ENCODE data around the gene THEM4. TPM values are rescaled to one million over a fixed set of nuclear protein-coding genes. Genes with fewer than 3 reads are reported as not detected.

Gene THEM4
- total and polyA plus RNA-seq, 2 of the 8 experiments (the other 6 are each of a cell fraction or from before 2014, with no cell fraction given), result 9.9 to 11.2 TPM

GRCh38 chr1:151849871-151850270, 59.4 kb downstream of the THEM4 start:
- Histone ChIP-seq H3K27ac (ENCODE audit: low read depth, low read length) (no peak overlapping the region), H3K4me2 (ENCODE audit: insufficient read depth in 1 of 2, low read depth in 2 of 2, low read length in 2 of 2) (no peak overlapping the region), H3K9me3 (ENCODE audit: insufficient read depth in 2 of 2, low read depth in 1 of 2, low read length in 1 of 2) (no peaks in the 10 kb centered on the region), H2BK5ac (ENCODE audit: low read depth, low read length) (no peak overlapping the region), H3K23ac (ENCODE audit: insufficient read length) (no peak overlapping the region), H2AK5ac (ENCODE audit: low read depth, low read length) (no peak overlapping the region), H2BK15ac (ENCODE audit: low read length) (no peak overlapping the region), H2BK120ac (replicated peaks; ENCODE audit: low read depth, low read length) (no peak overlapping the region), H2BK20ac (ENCODE audit: low read length) (no peak overlapping the region), H2AFZ (ENCODE audit: low read length) (no peak overlapping the region), H3K4ac (replicated peaks; ENCODE audit: insufficient read length, low read depth, low read length) (no peak overlapping the region), H3K79me2 (ENCODE audit: control insufficient read depth in 1 of 2, insufficient read depth in 2 of 2, low read length in 2 of 2) (no peaks in the 10 kb centered on the region), H3K56ac (replicated peaks; ENCODE audit: insufficient read length, low read depth, low read length) (no peak overlapping the region), H3K14ac (ENCODE audit: insufficient read length) (no peak overlapping the region), H3K27me3 (replicated peaks in 1 of 4; ENCODE audit: control insufficient read depth in 3 of 4, extremely low read depth in 1 of 4, insufficient read depth in 3 of 4, low read length in 3 of 4) (no peaks in the 10 kb centered on the region), H2BK12ac (ENCODE audit: low read depth, low read length) (no peak overlapping the region), H3K36me3 (ENCODE audit: control insufficient read depth in 2 of 4, insufficient read depth in 4 of 4, low read length in 3 of 4) (no peaks in the 10 kb centered on the region), H3K4me1 (replicated peaks in 1 of 4; ENCODE audit: control insufficient read depth in 3 of 4, insufficient read depth in 4 of 4, low read length in 3 of 4) (peaks cover 6 to 11% (median 7%) of the 10 kb centered on the region in 4 experiments), H3K23me2 (ENCODE audit: low read depth, low read length) (0 out of 2 replicates have a peak, but pooled peaks cover 4% of the 10 kb centered on the region), H4K20me1 (replicated peaks in 1 of 2; ENCODE audit: control insufficient read depth in 1 of 2, insufficient read depth in 2 of 2, low read length in 2 of 2) (no peaks in the 10 kb centered on the region), H4K8ac (ENCODE audit: extremely low read depth, insufficient read depth, low read length) (no peak overlapping the region), H3K4me3 (ENCODE audit: extremely low read depth in 1 of 4, insufficient read depth in 2 of 4, low read depth in 3 of 4, low read length in 4 of 4) (no peak overlapping the region), H3K79me1 (ENCODE audit: low read depth, low read length) (no peaks in the 10 kb centered on the region), H4K5ac (ENCODE audit: insufficient read length, low read depth, low read length) (no peak overlapping the region), H3K18ac (ENCODE audit: extremely low read depth, low read length) (no peak overlapping the region), H4K91ac (replicated peaks; ENCODE audit: insufficient read length, low read length) (no peak overlapping the region), H3K9ac (replicated peaks in 1 of 4; ENCODE audit: extremely low read depth in 1 of 4, low read depth in 3 of 4, low read length in 3 of 4) (no peak overlapping the region)
- ChIA-PET CTCF (ENCODE audit: partially characterized antibody) (interaction anchor here (1.1 kb wide), 1 partner anchor 10 kb away, joined by 3 read pairs; no protein-coding TSS in a partner anchor), POLR2A (ENCODE audit: partially characterized antibody) (interaction anchor here (1.3 to 2.7 kb wide), 2 partner anchors 10 kb away, joined by 4 to 14 read pairs; partner anchors contain the start of gene C2CD4D)
- DNase-seq (ENCODE audit: low read depth in 1 of 2, low spot score in 2 of 2) (no peak), FAIRE-seq (no peak)
- TF ChIP-seq BACH1 (IDR thresholded peaks at IDR 0.05; ENCODE audit: low read length), result no peak
- TF ChIP-seq SRF (IDR thresholded peaks at IDR 0.05; ENCODE audit: low read depth, low read length), result no peak
- no peak for TF ChIP-seq TBP (IDR thresholded peaks at IDR 0.05; ENCODE audit: low read depth, low read length)
- TF ChIP-seq SP1 (IDR thresholded peaks at IDR 0.05; ENCODE audit: low read depth, low read length), result no peak
- TF ChIP-seq BRCA1 (IDR thresholded peaks at IDR 0.05; ENCODE audit: low read depth, low read length), result no peak
- TF ChIP-seq EP300 (IDR thresholded peaks at IDR 0.05; ENCODE audit: borderline replicate concordance in 1 of 2, low read depth in 2 of 2, low read length in 2 of 2), result no peak
- TF ChIP-seq SP4 (IDR thresholded peaks at IDR 0.05; ENCODE audit: low read length), result no peak
- no peak for TF ChIP-seq ZNF274 (IDR thresholded peaks at IDR 0.05; ENCODE audit: borderline replicate concordance, extremely low read depth, low read length)
- no peak for TF ChIP-seq POLR2A (IDR thresholded peaks at IDR 0.05; ENCODE audit: control extremely low read depth in 1 of 2, low read depth in 2 of 2, low read length in 2 of 2)
- TF ChIP-seq JUND (IDR thresholded peaks at IDR 0.05; ENCODE audit: low read length), result no peak
- no peak for TF ChIP-seq BCL11A (IDR thresholded peaks at IDR 0.05; ENCODE audit: low read depth in 2 of 2, low read length in 2 of 2)
- no peak for TF ChIP-seq MAX (IDR thresholded peaks at IDR 0.05)
- TF ChIP-seq FOSL1 (IDR thresholded peaks at IDR 0.05; ENCODE audit: insufficient read depth, low read depth, low read length), result no peak
- no peak for TF ChIP-seq MAFK (IDR thresholded peaks at IDR 0.05; ENCODE audit: low read depth, low read length)
- TF ChIP-seq NRF1 (IDR thresholded peaks at IDR 0.05; ENCODE audit: low read depth, low read length), result no peak
- no peak for TF ChIP-seq SAP30 (IDR thresholded peaks at IDR 0.05; ENCODE audit: insufficient read depth, insufficient replicate concordance, low read length)
